NCI-H146 treated with DMSO at 0.1 percent for 48 hours (cell line): ENCODE data around the gene FAM221A.
"Not testable (repeated sequence)": the region's sequence is repeated elsewhere in the genome, so short reads cannot be mapped to it uniquely, and the experiment has no call there.

Source experiments
- DNase-seq: peaks from one replicate; lab custom pipeline; 2025; ENCODE audit not compliant: unreplicated experiment; lab: John Stamatoyannopoulos, UW

FAM221A gene

DNA sequence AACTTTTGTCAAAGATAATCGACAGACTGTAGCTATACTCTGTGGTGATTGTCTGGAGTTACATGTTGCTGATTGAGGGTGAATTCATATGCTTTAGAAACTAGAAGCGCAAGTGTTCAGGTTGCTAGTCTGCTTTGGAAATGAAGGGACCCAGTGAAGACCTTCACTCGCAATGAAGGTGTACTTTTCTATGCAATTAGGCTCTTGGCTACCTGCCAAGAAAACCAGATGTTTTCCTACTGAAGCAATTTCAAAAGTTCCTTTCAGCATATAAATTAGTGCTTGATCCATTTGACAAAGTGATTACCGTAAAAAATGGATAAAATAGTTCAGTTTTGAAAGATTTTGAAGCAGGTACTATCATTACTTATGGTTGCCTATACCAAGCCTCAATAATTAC, 20.0 kb downstream of the FAM221A start:
- DNase-seq: peak; percentile 38

DNA sequence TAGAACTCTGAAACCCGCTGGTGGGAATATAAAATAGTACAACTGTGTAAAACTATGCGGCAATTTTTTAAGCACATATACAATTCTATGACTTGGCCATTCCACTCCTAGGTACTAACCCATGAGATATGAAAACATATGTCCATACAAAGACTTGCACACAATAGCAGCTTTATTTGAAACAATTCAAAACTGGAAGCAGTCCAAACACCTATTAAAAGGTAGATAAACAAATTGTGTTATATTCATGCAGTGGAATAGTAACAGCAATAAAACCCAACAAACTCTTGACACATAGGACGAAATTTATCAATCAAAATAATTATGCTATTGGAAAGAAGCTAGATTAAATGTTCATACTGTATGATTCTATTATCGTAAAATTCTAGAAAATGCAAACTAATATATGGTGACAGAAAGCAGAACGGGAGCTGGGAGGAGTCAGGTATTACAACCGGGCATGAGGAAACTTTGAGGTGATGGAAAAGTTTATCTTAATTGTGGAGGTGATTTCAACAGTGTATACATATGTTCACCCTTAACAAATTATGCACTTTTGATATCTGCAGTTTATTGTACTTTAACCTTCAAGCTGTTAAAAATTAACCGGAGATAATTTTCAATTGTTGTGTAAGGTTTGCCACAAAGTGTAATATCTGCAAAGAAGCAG, 29.2 kb downstream of the FAM221A start:
- no peak for DNase-seq

DNA sequence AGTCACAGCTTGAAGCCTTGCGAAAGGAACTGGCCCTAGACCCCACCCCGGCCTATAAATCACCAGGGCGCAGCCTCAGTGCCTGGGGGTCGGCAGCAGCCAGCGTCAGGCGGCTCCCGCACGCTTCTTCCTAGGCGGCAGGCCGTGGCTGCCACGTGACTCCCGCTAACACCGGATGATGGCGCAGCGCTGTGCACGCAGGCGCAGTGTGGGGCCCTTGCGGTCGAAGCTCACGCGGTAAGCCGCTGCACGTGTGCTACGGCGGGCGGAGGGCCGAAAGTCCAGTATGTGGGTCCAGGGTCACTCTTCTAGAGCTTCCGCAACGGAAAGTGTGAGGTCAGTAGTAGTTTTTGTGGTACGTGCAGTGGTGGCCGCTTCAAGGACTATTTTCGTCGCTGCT, 30.0 kb downstream of the FAM221A start, which contains the start of gene STK31:
Gene STK31, plus strand, starts transcription at position 220 of the 400 bp plus-strand sequence. Its CDS starts 67 bp downstream, at position 287.
- no peak for DNase-seq

DNA sequence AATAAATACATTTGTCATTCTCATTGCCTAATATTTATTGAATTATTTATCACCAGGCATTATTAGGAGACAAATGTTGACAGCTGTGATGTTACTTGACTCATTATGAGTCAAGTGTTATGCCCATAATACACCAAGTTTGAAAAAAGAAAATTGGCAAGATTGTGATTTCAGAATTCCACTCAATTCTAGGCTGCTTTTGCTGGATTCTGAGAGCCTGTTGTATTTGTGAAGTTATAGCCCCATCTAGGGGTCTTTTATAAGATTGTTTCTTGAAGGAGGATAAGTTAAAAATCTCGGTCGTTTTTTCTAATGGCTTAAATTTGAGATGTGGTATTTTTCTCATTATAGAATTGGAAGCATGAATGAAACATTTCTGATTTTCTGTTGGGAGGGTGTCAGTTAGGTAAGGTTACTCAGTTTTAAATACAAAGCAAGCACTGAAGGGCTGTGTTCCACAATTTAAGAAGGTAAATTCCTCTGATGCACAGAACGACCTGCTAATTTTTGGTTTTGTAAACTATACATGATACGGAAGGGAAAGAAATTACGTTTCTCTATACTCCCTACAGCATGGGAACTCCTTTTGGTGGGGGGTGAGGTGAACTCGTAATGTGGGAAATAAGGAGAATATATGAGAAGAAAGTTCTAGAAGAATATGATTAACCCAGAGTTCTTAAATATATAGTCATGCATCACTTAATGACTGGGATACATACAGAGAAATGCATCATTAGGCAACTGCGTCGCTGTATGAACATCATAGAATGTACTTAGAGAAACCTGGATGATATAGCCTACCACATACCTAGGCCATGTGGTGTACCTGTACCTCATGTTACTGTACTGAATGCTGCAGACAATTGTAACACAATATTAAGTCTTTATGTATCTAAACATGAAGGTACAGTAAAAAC, 32.6 kb downstream of the FAM221A start:
- DNase-seq: peak; percentile 55

DNA sequence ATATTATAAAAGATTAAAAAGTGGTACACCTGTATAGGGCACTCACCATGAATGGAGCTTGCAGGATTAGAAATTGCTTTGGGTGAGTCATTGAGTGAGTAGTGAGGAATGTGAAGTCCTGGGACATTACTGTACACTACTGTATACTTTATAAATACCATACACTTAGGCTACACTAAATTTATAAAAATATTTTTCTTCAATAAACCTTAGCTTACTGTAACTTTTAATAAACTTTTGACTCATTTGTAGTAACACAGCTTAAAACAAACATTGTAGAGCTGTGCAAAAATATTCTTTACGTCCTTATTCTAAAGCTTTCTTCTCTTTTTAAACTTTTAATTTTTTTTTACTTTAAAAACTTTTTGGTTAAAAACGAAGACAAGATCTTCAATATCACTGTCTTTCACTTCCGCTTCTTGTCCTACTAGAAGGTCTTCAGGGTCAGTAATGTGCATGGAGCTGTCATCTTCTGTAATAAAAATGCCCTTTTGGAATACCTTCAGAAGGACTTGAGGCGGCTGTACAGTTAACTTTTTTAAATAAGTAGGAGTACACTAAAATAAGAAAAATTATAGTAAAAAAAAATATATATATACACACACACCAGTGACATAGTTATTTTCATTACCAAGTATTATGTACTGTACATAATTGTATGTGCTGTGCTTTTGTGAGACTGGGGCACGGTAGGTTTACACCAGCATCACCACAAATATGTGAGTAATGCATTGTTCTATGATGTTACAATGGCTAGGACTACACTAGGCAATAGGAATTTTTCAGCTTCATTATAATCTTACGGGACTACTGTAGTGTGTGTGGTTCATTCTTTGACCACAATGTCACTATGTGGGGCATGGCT, 33.5 kb downstream of the FAM221A start:
- DNase-seq: no peak

DNA sequence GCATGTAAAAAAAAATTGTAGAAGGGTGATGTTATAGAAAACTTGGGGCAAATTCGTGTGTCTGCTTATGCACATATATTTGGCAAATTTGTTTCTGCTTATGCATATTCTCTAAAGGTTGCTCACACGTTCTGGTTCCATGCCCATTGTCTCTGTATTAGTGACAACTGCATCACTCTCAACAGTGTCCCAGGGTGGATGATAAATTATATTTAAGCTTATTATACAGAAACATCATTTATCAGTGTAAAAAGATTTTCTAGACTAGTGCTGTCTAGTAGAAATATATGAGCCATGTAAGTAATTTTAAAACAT, 34.1 kb downstream of the FAM221A start:
- DNase-seq: no peak

DNA sequence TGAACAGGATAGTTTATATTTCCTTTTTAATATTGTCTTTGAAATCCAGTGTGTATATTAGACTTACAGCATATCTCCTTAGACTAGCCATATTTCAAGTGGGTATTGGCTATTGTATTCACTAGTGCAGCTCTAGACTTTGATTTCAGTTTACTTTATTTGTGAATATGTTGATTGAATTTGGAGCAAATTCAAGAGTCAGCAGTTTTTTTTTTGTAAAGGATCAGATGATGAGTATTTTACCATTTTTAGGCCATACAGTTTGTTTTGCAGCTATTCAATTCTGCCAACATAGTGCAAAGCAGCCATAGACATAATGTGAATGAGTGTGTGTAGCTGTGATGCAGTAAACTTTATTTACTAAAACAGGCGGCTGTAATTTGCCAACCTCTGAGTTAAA, 34.6 kb downstream of the FAM221A start:
- DNase-seq: no peak

DNA sequence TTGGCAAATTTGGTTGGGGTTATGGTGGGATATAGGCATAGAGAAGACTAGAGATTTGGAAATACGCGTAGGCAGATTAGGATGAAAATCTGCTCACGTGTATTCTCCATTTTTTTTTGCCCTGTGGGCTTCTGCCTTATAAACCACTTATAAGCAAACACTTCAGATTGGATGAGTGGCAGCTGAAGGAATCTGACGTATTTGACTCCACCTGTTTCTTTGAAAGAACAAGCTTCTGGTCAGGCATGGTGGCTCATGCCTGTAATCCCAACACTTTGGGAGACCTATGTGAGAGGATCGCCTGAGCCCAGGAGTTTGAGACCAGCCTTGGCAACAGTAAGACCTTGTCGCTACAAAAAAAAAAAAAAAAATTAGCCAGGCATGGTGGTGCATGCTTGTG, 35.1 kb downstream of the FAM221A start:
- no peak for DNase-seq

DNA sequence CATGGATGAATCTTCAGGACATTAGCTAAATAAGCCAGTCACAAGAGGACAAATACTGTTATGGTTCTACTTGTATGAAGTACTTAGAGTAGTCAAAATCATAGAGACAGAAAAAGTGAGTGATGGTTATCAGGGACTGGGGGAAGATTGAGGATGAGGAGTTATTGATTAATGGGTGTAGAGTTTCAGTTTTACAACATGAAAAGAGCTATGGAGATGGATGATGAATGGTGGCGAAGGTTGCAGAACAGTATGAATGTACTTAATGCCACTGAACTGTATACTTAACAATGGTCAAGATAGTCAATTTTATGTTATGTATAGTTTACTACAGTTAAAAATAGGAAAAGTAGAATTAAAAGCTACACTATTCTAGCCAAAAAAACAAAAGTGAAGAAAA, 37.8 kb downstream of the FAM221A start:
- DNase-seq: no peak

DNA sequence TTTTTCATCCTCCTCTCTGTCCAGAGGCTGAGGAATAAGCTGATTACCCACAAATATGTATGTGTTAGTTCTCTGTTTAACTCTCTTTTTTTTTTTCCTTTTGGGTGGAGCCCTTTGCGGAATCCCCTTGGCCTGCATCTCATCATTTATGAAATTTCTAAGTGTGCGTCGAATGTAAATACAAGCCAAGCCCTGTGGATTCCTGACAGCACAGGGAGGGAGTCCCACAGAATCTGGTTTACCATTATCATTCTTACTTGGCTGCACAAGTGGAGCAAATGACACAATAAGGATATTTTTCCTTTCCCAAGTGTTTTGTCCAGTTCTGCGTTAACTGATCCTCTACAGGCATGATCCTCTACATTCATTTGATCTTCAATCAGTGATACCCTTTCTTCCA, 41.5 kb downstream of the FAM221A start:
- DNase-seq: no peak

DNA sequence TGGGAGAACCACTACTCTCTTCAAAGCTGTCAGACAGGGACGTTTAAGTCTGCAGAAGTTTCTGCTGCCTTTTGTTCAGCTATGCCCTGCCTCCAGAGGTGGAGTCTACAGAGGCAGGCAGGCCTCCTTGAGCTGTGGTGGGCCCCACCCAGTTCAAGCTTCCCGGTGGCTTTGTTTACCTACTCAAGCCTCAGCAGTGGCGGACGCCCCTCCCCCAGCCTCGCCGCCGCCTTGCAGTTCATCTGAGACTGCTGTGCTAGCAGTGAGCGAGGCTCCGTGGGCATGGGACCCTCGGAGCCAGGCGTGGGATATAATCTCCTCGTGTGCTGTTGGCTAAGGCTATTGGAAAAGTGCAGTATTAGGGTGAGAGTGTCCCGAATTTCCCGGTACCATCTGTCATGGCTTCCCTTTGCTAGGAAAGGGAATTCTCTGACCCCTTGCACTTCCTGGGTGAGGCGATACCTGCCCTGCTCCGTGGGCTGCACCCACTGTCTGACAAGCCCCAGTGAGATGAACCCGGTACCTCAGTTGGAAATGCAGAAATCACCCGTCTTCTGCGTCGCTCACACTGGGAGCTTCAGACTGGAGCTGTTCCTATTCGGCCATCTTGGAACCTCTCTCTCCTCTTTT, 42.7 kb downstream of the FAM221A start:
- not testable (repeated sequence) for DNase-seq

DNA sequence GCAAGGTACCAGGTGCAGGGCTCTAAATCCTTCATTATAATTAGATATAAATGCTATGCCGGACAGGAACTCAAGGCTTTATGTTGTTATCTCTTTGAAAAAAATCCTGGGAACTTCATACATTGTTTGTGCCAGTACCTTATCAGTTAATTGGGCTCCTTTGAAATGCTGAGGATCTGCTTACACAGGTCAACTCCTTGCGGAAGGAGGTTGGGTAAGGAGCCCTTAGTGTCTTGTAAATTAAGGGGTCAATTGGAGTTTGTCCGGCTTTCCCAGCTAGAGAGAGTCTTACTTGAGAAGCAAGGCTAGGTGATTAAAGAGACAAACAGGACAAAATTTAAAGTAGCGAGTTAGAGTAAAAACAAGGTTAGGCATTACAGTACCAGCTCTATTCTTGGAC, 44.1 kb downstream of the FAM221A start:
- peak; percentile 11 for DNase-seq

DNA sequence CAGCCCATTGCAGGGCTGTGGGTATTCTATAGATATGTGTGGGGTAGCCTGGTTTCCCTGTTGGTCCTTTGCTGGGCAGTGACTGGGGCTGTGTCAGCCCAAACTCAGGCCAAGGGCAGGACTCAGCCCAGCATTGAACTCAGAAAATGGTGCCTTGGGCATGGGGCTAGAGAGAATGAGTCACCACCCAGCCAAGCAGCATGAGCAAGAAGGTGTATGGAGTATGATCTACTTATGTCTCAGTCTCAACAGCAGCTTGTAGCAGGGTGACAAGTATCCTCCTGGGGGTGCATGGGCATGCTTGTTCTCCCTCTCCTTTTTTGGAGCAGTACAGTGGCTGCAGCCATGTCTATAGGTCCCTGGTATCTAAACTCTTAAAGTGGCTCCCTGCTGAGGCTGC, 62.1 kb downstream of the FAM221A start:
- DNase-seq: no peak

DNA sequence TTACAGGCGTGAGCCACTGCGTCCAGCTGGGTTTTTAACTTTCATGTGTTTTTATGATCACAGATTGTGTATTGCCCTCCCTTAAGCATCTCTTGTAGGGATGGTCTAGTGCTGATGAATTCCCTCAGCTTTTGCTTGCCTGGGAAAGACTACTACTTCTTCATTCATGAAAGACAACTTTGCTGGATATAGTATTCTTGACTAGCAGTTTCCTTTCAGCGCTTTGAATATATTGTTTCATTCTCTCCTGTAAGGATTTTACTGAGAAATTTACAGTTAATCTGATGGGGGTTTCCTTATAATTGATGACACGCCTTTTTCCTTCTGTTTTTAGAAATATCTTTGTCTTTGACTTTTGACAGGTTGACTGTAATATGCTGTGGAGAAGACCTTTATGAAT, 63.2 kb downstream of the FAM221A start:
- DNase-seq: no peak

DNA sequence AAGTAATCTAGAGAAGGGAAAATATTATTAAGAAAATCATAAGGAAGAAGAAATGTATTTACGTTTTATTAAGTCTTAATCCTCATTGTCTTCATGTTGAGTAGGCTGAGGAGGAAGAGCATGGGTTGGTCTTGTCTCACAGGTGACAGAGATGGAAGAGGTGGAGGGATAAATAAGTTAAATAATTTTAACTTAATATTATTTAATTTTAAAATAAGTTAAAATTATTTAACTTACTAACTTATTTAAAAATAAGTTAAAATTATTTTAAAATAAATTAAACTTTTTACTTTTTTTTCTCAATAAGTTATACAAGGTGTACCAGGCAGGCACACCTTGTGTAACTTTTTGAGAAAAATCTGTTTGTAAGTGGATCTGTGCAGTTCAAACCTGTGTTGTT, 66.6 kb downstream of the FAM221A start:
- no peak for DNase-seq

DNA sequence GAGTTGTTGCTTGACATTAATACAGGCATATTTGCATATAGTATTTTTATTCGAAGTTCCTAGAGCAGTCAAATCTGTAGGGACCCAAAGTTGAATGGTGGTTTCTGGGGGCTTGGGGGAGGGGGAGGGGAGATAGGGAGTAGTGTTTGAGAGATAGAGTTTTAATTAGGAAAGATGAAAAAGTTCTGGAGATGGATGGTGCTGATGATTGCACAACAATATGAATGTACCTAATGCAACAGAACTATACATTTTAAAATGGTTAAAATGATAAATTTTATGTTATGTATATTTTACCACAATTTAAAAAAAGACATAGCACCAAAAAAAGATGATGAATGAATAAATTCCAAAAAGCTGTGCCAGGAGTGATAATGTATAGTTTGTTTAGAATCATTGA, 71.9 kb downstream of the FAM221A start:
- no peak for DNase-seq
